ENCODE data around the gene CSGALNACT2. TPM values are rescaled to one million over a fixed set of nuclear protein-coding genes. Genes with fewer than 3 reads are reported as not detected.
"Not testable (repeated sequence)": the region's sequence is repeated elsewhere in the genome, so short reads cannot be mapped to it uniquely, and the experiment has no call there.

Gene CSGALNACT2, protein sequence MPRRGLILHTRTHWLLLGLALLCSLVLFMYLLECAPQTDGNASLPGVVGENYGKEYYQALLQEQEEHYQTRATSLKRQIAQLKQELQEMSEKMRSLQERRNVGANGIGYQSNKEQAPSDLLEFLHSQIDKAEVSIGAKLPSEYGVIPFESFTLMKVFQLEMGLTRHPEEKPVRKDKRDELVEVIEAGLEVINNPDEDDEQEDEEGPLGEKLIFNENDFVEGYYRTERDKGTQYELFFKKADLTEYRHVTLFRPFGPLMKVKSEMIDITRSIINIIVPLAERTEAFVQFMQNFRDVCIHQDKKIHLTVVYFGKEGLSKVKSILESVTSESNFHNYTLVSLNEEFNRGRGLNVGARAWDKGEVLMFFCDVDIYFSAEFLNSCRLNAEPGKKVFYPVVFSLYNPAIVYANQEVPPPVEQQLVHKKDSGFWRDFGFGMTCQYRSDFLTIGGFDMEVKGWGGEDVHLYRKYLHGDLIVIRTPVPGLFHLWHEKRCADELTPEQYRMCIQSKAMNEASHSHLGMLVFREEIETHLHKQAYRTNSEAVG
- 10 to 100 TPM; 21.7 to 31.8 (median 30.1) TPM for polyA plus RNA-seq (ENCODE audit: insufficient read length in 10 of 10)
- long read RNA-seq, donor 1, transcript CSGALNACT2-201 (8 exons, 3,730 nt), result major isoform, 5 of 5 reads
- long read RNA-seq, donor 1, partial matches to known transcripts, result 0 of 5 reads
- long read RNA-seq, donor 1, other reads (novel, unspliced or antisense), result 0 of 5 reads
- long read RNA-seq, donor 2, transcript CSGALNACT2-201 (8 exons, 3,730 nt), result major isoform, 5 of 5 reads
- long read RNA-seq, donor 2, partial matches to known transcripts, result 0 of 5 reads
- long read RNA-seq, donor 2, other reads (novel, unspliced or antisense), result 0 of 5 reads
- long read RNA-seq, donor 3, result 0 reads
- long read RNA-seq, donor 4, result 0 reads
- long read RNA-seq, donor 5, transcript CSGALNACT2-201 (8 exons, 3,730 nt), result major isoform, 6 of 12 reads
- long read RNA-seq, donor 5, partial matches to known transcripts, result 6 of 12 reads
- long read RNA-seq, donor 5, other reads (novel, unspliced or antisense), result 0 of 12 reads
- long read RNA-seq, donor 6, partial matches to known transcripts, result 7 of 11 reads
- long read RNA-seq, donor 6, other reads (novel, unspliced or antisense), result 0 of 11 reads
- long read RNA-seq, donor 7, partial matches to known transcripts, result 0 of 4 reads
- long read RNA-seq, donor 7, other reads (novel, unspliced or antisense), result 0 of 4 reads
- long read RNA-seq, donor 8, partial matches to known transcripts, result 0 of 2 reads
- long read RNA-seq, donor 8, other reads (novel, unspliced or antisense), result 0 of 2 reads
- long read RNA-seq, donor 9, result 0 reads

DNA sequence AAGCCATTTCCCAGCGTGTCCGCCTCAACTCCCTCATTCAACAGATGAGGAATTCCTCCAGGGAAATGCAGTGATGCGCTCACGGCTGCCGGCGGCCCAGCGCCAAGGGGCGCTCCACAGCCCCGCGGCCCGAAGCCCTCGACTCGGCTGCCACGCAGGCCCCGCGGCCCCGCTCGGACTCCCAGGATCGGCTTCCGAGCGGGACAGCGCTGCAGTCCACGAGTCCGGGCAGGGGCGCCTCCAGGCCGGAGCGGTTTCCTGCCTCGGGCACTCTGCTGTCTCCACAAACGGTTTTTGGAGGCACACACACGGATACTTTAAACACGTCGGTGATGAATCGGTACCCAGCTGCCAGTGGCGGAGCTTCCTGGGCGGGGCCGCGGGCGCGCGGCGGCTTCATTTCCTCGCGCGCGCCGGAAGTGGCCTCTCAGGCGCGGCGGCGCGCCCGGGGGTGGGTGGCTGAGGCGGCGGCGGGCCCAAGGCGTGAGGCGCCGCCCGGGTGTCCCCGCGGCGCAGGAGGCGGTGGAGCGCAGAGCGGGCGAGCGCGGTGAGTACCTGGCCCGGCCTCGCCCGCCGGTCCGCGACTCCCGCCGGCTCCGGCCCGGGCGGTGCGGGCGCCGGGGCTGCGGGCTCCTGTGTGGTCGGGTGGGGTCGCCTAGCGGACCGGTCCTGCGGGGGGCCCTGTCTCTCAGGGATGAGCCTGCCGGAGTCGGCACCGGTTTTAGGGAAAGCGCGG is at the start of gene CSGALNACT2:
Gene CSGALNACT2, plus strand, starts transcription at position 425 of the 736 bp plus-strand sequence. CDS start 16,705 bp downstream, outside the sequence.
- peak; percentile 87 to 97 (median 93) for DNase-seq

DNA sequence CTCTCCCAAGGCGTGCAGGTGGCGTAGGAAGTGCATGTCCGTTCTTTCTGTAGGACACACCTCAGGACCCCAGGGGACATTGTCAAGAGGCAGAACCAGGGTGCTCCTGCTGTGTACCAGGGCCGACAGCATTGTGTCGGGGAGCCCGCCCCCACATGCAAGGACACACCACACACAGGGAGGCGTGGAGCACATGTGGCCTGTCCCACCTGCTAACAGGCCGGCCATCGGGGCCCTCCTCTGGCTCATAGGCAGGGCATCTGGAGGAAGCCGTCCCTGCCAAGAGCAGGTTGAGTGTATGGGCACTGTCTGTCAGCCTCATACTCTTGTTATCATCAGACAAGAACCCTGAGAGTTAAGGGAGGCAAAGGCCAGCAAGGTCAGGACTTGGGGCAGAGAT is 48.7 kb upstream of the CSGALNACT2 start:
- no peak for DNase-seq

DNA sequence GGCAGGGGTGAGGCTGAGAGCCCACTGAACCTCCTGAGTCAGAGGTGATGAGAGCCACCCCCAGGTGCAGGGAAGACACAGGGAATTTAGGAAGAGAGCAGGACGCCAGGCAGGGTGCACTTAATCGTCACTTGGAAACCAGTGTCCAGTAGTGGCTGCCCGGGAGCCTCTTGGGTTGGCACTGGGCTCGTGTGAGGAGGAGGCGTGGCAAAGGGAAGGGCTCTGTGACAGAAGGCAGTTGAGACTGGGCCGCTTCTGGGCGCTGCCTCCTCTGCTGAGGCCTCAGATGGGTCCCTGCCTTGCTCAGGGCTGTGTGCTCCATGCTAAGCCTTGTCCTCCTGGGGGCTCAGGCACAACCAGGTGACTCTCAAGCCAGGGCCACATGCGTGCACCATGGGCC is 48.1 kb upstream of the CSGALNACT2 start:
- DNase-seq, result no peak

DNA sequence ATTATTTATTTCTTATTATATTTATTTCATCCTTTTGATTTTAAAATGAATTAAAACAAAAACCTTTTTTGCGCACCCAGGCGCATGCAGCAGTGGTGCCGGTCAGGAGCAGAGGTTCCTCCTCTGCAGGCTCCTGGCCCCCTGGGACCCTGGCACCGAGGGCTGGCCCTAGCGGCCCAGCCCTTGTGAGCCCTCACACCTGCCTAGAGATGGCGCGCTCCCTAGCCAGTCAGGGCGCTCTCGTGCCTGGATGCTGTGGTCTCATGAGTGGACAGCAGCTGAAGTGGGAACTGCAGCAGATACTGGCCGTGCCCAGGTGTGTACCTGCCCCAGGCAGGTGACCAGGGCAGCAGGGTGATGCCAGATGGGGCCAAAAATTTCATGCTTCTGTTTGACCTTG is 47.6 kb upstream of the CSGALNACT2 start:
- no peak for DNase-seq

DNA sequence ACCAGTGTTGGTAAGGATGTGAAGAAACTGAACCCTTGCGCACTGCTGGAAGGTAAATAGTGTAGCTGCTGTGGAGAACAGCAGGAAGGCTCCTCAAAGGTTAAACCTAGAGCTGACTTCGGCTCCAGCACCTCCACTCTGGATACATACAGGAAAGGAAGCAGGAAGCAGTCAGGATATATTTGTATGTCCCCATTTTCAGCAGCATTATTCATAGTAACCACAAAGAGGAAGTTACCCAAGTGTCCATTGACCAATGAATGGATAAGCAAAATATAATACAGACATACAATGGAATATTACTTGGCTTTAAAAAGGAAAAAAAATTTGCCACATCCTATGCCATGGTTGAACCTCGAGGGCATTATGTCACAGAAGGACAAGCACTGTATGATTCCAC is 46.4 kb upstream of the CSGALNACT2 start:
- DNase-seq, result no peak

DNA sequence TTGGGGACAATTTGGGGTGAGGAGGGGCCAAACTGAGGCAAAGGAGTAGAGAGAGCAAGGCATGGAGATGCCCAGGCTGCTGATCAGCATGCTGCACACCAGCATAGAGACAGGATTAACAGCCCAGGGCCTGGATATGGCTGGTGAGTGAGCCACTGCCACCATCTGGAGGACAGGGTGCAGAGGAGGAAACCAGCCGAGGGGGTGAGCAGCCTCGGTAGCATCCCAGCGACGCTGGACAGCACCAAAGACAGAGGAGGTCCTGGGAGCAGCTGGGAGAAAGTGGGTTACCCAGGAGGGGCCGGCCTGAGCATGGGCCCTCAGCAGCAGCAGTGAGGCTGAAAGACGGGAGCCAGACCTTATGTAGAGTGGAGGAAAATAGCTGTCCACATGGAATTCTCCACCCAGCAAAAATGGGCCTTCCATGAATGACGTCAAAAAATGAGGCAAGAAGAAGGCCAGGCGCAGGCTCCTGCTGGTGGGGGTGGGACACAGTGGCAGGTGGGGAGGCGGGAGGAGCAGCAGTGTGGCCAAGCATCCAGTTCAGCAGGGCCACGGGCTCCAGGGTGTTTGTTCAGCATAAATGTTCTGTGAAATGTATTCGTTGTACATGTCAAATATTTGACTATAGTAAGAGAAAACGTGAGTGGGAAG is 44.7 kb upstream of the CSGALNACT2 start:
- no peak for DNase-seq

DNA sequence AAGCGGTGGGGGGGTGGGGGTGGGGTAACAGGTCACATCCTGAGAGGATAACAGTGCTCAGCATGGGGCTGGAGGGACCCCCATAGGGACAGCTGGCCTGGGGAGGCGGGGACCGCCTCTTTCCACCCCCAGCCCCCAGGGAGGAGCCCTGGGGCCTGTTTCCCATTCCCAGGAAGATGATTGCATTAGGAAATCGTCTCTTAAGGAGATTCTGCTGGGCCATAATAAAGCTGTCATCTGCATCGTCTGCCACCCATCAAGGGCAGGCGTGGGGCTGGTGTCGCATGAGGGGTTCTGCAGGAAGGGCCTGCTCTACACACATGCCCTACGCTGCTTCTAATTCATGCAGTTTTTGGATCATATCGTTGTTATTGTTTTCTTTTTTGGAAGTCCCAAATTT is 44.2 kb upstream of the CSGALNACT2 start:
- no peak for DNase-seq

DNA sequence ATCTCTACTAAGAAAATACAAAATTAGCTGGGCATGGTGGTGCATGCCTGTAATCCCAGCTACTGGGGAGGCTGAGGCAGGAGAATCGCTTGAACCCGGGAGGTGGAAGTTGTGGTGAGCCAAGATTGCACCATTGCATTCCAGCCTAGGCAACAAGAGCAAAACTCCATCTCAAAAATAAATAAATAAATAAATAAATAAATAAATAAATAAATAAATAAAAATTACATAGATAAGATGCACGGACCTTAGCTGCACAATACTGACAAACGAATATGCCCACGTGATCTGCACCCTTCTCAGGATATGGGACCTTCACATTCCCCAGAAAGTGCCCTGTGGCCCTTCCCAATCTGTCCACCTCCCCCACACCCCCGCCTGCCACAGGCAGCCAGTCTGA is 38.9 kb upstream of the CSGALNACT2 start:
- DNase-seq, result not testable (repeated sequence)

DNA sequence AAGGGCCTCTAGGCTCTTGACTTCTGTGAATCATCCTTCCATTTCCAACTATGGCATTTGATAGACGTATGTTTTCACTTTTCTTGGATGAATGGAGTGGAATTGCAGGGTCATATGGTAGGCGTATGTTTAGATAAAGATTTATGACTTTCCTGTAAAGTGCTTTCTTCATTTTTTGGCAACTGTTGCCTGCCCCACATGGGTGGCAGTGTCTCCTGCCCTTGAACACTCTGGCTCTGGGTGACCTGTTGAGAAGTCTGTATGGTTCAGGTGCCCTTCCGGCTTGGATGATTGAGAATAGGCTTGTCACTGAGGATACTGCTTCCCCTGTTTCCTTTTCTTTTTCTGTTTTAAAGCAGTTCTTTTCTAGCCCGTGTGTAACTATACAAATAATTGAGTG is 38.3 kb upstream of the CSGALNACT2 start:
- DNase-seq, result no peak

DNA sequence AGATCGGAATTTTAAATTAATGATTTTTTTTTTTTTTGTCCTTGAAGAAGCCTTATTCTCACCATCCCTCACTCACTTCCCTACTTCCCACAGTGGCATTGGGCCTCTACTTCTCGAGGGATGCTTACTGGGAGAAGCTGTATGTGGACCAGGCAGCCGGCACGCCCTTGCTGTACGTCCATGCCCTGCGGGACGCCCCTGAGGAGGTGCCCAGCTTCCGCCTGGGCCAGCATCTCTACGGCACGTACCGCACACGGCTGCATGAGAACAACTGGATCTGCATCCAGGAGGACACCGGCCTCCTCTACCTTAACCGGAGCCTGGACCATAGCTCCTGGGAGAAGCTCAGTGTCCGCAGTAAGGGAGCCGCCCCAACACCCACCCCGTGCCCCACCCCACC is 37.9 kb upstream of the CSGALNACT2 start:
- no peak for DNase-seq

DNA sequence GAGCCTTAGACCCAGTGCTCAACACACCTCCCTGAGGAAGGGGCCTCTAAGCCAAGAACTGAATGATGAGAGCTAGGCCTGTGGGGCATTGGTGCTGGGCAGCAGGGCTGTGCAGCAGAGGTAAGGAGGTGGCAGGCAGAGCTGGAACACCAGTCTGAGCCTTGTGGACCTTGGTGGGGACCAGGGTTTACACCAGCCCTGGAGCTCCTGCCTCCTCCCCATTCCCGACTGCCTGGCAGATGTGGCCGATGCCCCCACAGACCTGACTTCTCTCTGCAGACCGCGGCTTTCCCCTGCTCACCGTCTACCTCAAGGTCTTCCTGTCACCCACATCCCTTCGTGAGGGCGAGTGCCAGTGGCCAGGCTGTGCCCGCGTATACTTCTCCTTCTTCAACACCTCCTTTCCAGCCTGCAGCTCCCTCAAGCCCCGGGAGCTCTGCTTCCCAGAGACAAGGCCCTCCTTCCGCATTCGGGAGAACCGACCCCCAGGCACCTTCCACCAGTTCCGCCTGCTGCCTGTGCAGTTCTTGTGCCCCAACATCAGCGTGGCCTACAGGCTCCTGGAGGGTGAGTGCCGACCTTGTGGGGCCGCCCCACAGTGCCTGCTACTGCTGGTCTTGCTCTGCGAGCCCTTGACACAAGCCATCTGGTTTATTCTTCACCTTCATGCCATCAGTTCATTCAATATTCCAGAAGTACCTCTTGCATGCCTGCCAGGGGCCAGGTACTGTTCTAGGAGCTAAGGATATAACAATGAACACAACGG is 36.0 kb upstream of the CSGALNACT2 start:
- DNase-seq, result no peak

DNA sequence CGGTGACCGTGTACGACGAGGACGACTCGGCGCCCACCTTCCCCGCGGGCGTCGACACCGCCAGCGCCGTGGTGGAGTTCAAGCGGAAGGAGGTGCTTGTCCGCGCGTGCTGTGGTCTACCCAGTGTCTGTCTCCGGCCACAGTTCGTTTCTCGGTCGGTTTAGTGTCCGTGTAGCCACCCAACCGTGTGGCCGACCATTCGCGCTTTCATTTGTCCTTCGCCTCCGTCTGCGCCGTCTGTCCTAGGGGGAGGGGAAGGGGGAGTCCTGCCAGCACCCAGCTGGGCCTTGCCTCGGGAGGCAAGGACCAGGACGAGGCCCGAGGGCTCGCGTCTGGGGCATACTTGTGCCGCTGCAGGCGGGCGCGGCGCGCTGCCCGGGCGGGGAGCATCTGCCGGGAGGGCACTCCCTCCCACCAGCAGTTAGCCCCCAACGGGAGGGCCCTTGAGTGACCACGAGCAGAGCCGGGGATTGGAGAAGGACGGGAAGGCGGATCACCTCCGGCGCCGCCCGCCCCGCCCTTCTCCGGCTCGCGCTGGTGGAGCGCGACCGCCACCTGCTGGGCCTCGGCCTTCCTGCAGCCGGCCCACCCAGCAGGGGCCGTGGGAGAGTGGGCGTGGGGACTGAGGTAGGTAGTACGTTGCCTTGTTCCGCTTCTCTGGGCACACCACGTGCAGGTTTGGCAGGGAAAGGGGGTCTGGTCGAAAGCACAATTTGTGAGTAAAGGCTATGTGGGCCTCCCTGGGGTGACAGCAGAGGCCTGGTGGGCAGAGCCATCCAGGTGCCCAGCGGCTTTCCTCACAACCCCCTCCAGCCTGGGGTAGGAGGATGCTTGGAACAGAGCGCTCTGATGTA is 32.9 kb upstream of the CSGALNACT2 start:
- DNase-seq, result peak; percentile 66 to 91 (median 78)

DNA sequence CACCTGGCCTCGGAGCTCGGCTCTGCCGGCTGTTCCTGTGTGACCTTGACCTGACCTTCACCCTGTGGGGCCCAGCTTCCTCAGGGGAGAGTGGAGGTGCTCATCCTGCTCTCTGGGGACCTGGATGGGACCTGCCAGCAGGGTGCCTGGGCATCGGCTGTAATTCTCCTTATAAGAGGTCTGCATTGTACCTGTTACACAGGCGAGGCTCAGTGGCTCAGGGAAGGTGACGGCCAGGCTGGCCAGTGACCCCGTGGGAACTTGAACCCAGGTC is 32.4 kb upstream of the CSGALNACT2 start:
- DNase-seq, result no peak

DNA sequence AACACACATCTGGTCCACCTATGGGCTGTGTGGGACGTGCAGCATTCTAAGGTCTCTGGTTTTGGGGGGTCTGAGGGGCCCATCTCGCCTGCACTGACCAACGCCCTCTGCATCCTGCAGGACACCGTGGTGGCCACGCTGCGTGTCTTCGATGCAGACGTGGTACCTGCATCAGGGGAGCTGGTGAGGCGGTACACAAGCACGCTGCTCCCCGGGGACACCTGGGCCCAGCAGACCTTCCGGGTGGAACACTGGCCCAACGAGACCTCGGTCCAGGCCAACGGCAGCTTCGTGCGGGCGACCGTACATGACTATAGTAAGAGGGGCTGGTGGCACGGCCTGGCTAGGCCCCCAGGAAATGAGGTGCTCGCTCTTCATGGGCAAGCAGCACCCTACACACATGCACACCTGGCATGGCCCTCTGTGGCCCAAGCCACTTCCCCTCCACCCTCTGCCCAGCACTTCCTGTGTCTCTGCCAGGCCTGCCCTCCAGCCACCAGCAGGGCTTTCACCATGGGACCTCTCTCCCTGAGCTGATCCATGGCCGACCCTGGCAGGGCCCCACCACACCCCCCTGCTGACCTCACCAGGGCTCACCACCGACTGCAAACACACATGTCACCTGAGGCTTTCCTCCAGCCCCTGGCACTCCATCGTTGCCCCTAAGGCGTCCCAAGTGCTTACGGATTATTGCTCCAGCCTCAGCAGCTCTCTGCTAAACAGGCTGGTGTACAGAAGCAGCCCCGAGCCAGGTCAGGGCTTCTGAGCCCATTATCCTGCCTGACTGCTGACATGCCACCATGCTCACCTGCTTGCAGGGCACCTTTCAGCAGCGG is 31.8 kb upstream of the CSGALNACT2 start:
- DNase-seq, result no peak

DNA sequence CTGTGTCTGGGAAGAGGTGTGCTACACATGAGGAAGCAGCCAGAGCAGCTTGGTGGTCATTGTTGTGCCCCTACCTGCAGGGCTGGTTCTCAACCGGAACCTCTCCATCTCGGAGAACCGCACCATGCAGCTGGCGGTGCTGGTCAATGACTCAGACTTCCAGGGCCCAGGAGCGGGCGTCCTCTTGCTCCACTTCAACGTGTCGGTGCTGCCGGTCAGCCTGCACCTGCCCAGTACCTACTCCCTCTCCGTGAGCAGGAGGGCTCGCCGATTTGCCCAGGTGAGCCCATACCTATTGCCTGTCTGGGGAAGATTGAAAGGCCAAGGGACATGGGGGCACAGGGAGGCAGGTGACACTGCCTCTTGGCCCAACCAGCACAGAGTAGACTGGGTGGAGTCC is 29.3 kb upstream of the CSGALNACT2 start:
- DNase-seq, result no peak

DNA sequence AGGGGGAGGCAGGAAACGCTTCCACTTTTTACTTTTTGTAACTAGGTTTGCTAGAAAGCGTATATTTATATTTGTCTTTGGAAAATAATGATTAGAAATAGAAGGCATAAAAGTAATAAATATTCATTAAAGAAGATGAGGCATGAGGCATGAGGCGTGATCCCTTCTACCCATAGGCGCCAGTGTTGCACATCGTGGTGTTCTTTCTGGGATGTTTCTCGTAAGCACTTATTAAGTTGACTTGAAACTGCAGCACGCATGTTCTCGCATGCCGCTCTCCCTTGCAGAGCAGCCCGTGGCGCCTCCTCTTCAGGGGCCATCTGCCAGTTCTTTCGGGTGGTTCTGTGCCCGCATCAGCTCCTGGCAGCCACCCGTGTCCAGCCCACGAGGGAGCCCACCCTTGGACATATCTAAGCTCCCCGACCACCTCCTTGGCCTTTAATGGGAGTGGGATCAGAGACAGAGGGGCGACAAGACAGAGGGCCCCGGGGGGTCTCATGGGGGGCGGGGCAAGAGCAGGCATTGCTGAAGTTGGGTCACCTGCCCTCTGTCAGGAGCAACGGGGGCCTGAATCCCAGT is 28.5 kb upstream of the CSGALNACT2 start:
- DNase-seq, result no peak

DNA sequence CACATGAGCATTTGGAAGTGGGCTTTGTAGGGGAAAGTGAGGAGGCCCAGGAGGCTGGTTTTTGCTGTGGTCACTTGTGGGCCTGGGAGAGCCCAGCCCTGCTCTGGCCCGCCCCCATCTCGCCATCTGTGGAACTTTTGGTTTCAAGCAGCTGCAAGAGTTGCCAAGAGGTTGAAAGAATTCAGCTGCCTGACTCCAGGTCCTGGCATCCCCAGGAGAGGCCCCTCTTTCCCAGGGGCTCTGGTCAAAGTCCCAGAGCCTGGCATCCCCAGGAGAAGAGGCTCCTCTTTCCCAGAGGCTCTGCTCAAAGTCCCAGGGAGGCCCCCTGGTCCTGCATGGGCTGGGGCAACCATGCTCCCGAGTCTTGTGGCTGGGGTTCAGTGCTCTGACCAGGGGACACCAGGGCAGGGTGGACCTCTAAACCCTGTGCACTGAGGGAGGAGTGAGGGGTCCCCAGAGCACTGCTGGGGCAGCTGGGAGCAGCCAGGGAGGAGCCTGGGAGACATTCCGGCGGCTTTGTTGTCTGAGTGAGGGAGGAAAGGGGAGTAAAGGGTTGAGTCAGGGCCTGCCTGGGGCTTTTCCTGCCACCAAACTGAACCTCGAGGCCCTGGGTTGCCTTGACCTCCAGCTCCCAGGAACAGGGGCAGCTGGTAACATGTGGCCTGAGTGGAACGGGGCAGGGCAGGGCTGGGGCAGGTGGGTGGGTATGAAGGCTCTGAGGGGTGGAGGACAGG is 27.7 kb upstream of the CSGALNACT2 start:
- peak in 2 of 3 donors; percentile 27 to 51 for DNase-seq

Measured in muscle of back (tissue), 13 donors.